HG02678 (cell line): ENCODE results near the gene ERGIC3.

Experiments
- ATAC-seq: cut with Tn5 transposase; IDR thresholded peaks from one replicate; pipeline ENCODE4 v1.9.1; 2021; ENCODE audit warnings: mild to moderate bottlenecking, moderate library complexity; ENCODE audit not compliant: unreplicated experiment

ERGIC3 gene

DNA sequence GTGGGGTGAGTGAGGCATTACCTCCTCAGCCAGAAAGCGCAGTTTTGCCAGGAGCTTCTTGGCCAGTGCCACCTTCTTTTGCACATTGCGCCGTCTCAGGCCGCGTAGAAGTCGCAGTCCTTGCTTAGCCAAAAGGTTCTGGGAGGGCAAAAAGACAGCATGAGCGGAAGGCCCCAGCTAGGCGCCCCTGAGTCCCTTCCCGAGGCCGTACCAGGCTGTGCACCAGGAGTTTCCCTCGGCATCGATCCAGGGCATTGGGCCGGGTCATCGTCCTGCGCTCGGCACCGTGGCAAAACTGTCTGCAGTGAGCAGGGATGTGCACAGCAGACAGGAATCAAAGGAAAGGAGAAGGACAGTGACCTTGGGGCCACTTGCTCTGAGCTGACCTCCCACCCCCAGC, 53.6 kb downstream of the ERGIC3 start:
- ATAC-seq, result no peak

DNA sequence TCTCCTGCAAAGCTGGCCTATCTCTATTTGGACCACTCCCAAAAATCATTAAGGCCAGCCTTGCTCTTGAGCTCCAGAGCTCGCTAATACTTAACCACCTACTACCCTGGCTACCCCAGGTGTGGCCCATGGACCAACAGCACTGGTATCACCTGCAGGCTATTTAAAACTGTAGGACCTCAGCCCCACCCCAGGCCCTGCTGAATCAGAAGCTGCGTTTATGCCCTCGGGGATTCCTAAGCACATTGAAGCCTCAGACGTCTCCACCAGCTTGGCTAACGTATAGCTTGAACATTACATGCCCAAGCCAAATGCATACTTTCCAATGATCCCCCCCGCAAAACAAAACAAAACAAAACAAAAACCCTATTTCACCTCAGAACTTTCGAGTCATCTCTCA, 54.0 kb downstream of the ERGIC3 start:
- ATAC-seq, result no peak

DNA sequence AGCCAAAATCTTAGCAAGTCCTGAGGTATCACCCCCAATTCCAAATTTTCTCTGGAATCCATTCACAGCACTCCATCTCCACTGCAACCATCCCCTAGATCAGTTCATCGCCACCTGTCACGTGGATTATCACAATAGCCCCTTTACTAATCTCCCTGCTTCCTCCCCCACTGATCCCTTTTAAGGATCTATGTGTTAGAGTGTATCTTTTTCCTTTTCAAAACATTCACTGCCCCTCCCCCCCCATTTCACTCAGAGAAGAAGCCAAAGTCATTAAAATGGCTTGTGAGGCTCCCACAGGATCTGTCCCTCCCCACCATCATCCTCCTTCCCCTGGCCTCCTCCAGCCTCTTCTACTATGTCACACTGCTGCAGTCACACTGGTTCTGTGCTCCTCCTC, 55.3 kb downstream of the ERGIC3 start:
- no peak for ATAC-seq

DNA sequence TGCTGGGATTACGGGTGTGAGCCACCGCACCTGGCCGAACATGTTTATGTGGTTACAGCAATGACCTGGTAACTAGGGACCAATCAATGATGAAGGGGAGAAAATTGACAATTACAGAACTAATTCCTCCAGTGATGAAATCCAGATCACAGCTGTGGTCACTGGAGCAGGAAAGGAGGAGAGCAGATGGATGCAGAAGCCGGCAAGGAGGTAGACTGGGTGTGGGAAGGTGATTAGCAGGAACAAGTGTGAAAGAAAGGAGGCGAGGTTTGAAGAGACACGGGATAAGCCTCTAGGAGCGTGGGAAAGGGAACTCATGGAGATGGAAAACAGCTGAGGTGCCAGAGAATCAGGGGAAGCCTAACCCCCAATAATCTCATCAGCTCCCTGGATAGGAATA, 56.6 kb downstream of the ERGIC3 start:
- ATAC-seq, result no peak

DNA sequence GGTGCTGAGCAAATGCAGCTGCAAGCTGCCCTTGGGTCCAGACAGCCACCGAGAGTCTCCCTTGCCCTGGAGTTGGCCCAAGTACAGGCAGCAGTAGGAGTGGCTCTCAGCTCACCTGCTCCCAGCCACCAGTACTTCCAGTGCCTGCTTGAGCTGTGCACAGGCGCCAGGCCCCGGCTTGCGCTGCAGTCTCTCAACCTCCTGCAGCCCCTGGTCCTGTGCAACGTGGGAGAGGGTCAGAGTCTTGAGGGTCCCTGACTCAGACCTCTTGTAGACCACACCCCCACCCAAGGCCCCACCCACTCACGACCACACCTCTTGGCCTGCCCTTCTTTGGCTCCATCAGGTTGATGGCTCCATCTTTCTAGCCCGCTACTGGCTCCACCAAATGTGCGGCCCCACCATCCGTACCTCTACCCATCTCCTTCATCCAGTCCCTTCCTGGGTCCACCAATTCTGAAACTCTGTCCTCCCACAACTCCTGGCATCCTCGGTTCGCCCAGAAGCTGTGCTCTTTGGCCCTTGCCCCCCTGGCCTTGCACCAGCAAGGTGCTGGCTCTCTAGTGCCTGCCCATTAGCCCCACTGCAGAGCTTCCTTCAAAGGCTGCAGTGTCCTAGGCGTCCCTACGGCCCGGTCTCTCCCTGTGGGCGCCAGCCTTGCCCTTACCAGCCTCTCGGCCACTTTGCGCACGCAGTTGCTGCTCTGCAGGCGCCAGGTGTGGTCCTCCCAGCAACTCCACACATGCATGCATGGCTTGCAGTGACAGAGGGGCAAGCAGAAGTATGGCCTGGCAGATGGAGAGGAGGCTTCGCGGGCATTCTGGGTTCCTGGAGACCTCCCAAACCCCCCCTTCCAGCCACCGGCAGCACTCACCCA, 57.3 kb downstream of the ERGIC3 start:
- no peak for ATAC-seq

DNA sequence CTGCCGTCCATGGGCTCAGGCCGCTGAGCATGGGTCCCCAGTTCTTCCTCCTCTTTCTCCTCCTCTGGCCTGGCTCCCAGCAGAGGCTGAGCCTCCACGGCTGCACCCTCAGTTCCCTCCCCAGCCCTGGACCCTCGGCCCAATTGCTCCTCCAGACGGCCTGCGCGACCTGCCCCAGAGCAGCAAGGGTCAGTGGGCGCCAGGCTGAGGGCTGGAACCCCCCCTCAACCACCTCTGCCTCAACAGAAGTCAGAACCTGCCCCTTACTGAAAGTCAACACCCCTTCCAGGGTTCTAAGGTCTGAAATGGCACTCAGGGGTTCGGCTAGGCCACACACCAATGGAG, 57.9 kb downstream of the ERGIC3 start:
- no peak for ATAC-seq

DNA sequence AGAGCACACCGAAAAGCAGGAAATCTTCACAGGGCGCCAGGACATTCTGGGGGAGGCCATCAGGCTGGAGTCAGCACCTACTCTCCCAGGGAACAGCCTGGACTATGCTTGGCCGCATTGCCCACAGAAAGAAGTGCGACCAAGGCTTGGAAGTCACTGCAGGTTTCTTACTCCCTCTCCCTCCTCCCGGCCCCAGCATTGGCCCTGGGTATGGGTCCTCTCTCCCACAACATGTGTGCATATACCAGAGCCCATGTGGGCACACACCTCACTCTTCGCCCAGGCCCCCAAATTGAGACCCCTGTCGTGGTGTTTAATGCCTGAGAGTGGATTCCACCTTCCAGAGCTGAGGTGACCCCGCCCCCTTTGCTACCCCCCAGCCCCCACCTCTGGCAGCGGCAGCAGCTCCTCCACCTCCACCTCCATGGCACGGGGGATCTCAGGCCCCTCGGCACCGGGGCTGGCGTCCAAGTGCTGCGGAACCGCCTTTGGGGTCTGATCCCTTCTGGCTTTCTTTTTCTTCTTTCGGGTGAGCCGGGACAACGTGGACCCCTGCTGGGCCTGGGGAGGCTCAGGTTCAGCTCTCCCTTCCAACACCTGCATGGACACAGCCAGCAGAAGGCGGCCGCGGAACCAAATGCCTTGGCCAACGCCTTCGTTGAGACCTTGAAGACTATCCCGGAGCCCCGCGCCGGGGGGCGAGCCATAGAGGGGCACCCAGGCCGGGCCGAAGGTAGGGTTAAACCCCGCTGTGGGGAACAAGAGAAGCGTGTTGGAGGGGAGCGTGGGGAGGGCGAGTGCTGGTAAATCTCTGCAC, 58.5 kb downstream of the ERGIC3 start:
- no peak for ATAC-seq

DNA sequence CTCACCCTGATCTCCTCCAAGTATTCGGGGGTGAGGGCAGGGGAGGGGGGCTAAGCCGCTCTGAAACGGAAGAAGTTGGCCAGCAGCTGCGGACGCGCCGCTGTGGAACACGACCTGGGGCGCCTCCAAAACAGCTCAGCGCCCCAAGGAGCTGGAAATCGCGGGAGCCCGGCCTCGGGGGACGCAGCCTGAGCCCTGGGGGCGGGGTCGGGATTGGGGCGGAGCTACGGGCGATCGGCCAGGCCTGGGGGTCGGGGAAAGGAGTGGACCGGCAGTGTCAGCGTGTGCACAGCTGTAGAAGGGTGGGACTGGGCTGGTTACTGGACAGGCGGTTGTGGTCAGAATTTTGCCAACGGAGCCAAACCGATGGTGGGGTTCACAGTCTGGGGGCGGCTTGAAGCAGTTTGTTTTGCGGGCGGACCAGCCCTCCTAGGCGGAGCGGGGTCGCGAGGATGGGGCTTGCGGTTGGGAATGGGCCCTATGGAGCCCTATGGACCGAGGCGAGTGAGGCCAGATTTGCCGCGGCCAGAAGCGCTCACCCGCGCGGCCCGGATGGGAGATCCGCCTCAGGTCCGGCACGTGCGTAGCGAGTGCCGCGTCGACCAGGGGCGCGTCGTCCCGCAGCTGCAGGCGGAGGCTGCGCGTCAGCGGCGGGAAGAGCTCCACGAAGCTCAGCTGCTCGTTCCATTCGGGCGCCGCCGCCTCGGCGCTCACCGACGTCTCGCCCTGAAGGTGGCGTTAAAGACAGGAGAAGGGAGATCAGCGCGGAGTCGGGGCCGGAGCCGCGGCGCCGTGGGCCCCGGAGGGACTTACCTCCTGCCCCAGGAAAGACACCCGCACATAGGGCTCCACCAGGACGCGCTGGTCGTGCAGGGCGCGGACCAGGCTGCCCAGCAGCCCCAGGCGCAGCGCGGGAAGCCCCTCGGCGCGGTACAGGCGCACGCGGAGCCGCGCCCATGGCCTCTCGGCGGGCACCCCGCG, 59.4 kb downstream of the ERGIC3 start:
- ATAC-seq, result peak; percentile 62

DNA sequence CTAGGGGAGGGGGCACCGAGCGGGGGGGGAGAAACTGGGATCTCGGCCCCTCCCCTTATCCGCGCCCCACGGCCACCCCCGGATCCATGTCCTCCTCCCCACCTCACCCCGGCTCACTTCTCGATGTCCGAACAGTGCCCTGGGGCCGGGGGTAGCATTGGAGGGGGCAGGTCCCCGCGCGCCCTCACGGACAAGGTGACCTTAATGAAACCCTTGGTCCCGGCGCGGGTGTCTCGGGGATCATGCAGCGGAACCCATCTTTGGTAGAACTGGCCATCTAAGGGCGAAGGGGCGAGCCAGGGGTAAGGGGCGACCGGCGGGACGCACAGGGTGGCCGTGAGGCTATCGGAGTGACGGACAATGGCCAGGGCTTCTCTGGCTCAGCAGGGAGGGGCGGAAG, 60.1 kb downstream of the ERGIC3 start:
- no peak for ATAC-seq

DNA sequence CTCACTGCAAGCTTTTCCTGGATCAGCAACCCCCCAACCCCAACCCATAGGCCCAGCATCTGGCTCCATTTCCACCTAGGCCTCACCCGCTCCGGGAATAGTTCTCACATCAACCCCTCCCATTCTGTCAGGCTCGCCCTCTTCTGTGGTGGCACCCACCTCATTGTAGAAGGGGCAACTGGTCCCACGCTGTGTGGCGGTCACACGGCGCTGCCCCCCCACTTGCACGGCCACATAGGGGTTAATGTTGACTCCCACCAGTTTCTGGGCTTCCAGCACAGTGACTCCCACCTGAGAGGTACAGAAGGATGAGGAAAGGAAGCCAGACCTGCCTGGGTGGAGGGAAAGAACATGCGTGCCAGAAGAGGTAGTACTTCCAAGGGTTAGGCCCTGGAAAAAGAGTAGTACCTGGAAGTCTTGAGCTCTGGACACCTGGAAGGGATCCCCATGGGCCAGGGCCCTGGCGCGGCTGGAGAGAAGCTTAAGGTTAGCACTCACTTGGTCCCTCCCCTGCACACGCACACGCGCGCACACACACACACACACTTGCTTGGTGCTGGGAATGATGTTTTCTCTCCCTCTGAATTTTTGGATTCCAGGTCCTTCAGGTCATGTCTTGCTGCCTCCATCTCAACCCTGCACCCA, 61.1 kb downstream of the ERGIC3 start:
- ATAC-seq, result no peak

DNA sequence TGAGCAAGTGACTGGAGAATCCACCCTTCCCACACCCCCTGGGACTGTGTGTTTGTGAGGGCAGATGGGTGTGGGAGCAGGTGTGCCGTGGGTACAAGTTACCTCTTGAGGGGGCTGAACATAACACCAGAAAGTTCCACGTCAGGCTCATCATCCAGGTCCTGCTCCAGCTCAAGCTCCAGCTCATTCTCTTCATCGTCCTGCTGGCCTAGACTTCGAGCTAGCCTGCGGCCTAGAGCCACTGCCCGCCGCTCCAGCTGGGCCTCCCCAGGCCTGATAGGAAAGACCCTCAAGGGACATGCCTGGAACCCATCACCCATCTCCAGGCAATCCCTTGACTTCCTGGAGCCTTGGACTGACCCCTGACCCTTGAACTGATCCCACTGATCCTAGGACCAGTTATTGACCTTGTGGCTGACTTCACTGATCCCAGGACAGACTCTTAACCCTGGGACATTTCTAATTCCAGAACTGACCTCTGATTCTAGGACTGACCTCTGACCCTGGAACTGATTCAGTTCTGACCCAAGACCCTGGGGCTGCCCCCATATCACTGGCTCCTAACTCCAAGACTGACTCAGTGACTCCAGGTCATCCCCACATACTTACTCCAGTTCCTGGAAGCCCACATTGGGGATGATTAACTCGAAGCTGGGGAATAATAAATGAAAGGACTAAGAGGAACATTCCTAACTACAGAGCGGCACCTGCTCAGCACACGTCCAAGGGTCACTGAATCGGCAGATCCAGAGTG, 62.0 kb downstream of the ERGIC3 start:
- ATAC-seq, result no peak

DNA sequence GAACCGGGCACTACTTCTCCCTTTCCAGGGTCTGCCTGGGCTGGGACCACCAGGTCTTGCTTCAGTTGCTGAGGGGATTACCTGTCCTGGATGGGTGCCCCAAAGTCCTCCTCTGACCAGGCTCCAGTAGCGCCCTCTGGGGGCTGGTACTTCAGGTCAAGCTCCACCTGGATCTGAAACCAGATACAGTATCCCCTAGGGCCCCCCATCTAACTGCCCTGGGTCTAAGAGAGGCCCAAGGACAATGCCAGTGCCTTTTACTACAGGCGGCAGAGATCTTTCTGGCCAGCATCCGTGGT, 62.5 kb downstream of the ERGIC3 start:
- no peak for ATAC-seq

DNA sequence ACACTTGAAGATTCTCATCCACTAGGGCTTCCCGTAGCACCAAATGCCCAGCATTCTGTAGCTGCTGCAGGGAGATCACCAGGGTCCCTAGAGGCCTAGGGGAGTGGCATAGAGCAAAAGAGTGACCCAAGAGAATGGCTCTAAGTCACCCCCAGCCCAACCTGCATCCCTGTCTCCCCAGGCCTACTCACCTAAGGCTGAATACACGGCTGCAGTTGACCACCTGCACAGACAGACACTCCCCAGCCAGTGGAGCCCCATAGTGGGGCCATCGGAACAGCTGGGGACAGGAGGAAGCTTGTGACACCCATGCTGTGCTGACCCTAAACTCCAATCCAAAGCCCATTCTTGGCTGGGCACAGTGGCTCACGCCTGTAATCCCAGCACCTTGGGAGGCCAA, 64.2 kb downstream of the ERGIC3 start:
- ATAC-seq, result no peak
